Midbrain (tissue), 1 donor: ENCODE data around the gene IL18RAP.

Experiments used
- DNase-seq: peaks from one replicate; lab custom pipeline; 2025; lab: John Stamatoyannopoulos, UW

IL18RAP gene, protein sequence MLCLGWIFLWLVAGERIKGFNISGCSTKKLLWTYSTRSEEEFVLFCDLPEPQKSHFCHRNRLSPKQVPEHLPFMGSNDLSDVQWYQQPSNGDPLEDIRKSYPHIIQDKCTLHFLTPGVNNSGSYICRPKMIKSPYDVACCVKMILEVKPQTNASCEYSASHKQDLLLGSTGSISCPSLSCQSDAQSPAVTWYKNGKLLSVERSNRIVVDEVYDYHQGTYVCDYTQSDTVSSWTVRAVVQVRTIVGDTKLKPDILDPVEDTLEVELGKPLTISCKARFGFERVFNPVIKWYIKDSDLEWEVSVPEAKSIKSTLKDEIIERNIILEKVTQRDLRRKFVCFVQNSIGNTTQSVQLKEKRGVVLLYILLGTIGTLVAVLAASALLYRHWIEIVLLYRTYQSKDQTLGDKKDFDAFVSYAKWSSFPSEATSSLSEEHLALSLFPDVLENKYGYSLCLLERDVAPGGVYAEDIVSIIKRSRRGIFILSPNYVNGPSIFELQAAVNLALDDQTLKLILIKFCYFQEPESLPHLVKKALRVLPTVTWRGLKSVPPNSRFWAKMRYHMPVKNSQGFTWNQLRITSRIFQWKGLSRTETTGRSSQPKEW

DNA sequence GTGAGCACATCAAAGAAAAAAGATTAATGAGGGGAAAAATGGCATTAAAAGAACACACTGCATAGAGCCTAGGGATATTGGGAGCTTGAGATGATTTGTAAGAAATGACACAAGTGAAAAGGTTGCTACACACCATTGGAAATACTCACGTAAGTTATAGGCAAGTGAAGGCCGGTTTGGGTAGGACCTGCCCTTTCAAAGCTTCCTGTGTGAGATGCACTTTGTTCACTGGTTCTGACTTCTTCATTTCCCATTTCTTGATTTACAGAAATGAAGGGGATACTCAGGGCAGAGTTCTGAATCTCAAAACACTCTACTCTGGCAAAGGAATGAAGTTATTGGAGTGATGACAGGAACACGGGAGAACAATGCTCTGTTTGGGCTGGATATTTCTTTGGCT lies at the start of gene IL18RAP:
Gene IL18RAP (plus strand): TSS at position 251 of the 400 bp plus-strand sequence. CDS start 118 bp downstream, at position 369.
- no peak for DNase-seq

DNA sequence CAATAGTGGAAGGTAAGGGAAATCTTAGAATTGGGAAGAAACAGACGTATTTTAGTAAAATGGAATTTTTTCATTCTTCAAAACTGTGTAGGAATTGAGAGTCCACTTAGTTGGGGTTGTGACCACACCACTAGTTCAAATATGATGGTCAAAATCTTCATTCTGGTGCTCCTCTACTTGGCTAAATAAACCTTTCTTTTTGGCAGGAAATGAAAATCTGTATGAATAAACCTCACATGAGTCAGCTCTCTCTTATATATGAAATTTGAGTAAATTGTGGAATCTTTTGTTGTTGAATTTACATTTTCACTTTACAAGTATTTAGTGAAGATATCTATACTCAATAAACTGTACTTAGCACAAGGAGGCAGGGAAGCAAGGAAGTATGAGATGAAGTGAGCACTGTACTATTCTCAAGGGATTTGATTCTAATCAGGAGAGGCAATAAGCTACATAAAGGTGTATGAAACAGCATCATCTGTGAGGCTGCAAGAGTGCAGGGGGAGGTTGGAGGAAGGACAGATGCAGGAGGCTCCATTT lies 46.8 kb upstream of the IL18RAP start:
- DNase-seq = no peak

DNA sequence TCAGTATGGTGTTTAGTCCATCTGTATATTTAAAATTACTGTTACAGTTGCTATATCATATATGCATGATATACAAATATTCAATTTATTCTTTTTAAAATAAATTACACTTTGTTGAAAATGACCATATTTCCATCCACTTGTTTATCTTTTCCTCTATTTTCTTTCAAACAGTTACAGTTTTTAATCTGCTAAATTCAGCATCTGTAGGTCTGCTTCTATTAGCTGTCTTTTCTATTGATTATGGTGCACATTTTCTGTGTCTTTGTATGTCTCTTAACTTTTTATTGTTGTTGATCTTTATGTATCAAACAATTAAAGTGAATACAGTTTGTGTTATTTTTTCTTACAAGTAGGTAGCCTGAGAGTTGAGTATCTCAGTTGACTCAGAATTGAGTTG lies 39.2 kb upstream of the IL18RAP start:
- DNase-seq = no peak

DNA sequence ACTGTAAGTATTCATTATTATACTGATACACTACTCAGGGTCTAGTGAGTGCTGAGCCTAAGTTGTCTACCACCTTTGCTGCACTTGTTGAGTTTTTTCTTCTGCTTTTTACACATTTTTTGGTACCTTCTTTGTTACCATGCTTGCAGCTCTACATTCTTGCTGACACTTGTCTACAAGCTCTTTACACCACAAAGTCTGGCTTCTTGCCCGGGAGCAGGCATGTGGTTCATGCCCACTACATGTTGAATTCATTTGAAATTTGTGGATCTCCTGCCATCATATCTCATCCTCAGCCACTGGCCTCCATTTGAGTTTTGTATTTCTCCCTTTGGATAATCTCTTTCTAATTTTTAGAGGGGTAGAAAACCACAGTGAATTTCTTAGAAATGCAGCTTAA lies 37.4 kb upstream of the IL18RAP start:
- DNase-seq = no peak

DNA sequence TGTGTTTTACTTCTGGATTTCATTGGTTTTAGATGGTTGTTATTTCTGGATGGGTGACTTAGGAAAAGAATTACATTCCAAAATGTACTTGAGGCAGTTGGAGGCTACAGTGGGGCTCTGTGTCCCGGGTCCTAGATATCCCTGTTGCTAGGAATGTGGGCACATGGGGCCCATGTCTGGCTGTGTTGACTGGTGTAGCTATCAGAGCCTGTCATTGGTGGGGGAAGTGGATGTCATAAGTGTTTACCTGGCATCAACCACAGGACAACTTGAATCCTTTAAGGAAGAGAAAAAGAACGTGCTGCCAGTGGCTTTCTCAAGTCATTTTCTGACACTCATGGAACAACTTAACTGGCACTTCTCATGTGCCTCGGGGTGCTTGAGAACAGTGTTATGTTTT lies 37.0 kb upstream of the IL18RAP start:
- no peak for DNase-seq

DNA sequence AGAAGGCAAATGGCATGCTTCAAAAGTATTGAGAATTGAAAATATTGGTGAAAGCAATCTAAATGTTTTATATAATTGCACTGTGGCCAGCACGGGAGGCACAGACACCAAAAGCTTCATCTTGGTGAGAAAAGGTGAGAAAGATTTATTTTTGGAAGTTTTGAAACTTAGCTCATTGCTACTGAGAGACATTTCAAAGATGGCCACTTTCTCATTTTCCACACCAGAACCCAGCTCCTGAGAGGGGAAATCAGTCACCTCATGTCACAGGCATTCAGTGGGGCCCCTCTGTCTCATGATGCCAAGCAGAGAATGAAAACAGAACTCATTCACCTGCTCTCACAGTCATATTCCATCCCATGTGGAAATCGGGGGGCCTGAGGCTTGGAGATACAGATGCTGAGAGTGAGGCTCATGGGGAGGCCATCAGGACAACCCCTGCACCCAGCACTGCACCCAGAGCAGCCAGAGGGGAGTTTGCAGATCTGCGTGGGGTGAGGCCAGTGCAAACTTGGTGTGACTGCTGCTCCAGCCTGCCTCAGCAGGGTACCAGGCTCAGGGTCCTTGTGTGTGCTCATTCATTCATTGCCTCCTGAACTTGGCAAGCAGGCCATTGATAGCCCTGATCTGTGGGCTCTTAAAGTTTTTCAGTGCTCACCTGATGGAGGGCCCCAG lies 36.0 kb upstream of the IL18RAP start:
- no peak for DNase-seq

DNA sequence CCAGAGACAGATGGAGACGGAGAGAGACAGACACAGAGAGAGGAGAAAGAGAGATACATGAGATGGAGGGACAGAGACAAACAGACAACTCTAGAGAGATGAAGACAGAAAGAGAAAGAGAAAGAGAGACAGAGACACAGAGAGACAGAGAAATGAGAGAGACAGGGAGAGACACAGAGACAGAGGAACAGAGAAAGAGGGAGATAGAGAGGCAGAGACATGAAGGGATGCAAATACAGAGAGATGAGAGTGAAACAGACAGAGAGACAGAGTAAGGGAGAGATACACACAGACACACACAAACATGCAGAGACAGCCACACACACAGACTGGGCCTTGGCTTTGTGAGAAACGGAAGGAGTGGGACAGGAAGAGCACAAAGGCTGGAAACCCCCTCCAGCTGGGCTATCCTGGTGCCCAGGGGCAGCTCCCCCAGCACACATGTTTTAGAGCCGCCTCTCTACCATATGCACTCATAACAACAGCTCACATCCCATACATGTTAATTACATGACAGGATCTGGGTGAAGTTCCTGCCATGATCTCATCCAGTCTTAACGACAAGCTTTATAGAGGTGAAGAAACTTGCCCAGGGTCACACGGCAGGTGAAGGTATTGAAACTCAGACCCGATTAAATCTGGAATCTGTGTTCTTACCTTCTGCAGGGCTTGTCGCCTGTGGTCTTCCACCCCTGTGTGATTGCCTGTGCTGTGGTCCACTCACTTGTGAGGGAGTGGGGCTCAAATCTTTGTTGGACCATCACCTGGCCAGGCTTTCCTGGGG lies 35.0 kb upstream of the IL18RAP start:
- no peak for DNase-seq

DNA sequence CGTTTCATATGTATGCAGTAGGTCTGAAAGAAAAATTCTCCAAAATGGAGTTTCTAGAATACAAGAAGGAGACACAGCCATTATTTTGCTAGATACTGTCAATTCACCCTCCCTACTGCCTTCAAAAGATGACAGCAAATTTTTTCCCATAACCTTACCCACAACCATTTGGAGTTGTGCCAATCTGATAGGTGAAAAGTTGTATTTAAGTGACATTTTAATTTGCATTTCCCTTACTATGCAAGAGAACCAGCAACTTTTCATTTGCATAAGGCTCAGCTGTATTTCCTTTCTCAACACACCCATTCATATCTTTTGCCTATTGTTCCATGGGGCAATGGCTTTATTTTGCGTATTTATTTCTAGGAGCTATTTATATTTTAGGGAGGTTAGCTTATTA lies 31.4 kb upstream of the IL18RAP start:
- no peak for DNase-seq

DNA sequence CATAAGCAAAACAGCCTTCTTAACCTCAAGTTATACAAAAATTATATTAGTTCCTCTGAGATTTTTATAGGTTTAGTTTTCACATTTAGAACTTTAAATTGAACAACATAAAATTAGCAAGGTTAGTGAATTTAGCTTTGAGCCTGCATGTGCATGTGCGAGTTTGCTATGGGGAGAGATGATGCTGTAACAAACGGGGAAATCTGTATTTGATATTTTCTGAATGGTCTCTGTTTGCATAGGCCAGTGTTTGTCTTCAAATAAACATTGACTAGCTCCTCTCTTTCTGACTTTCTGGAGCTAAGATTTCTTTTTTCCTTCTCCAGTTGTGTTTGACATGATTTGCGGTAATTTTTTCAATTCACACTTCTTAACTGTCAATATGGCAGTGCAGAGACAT lies 30.9 kb upstream of the IL18RAP start:
- DNase-seq = no peak

DNA sequence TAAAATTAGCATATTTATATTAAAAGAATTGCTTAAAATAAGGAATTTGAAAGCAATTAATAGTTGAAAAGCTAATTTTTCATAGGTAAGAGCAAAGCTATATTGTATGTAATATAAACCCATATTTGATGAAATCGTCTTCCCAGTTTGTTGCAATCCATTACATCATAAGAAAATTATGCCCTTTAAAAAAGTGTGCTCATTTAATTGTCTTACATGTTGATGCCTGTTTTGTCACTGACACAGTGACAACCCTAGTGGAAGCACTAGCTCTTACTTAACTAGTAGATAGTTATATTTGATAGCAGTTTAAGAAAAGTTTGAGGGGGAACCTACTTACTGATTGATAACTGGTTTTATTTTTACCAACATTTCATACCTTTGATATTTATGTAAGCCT lies 30.0 kb upstream of the IL18RAP start:
- DNase-seq = no peak

DNA sequence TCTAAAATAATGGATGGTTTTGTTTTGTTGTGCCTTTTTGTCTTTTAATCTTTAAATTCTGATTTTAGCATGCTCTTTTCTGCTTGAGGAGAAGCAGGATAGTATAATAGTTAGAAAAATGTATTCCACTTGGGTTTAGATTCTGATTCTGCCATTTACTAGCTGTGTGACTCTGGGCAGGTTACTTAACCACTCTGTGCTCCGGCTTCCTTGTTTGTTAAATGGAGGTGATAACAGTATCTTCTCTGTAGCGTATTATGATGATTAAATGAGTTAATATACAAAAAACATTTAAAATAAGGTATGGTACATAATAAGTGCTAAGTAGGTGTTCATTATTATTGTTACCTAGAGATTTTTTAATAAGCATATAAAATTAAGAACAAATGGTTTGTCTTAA lies 26.9 kb upstream of the IL18RAP start:
- DNase-seq = no peak

DNA sequence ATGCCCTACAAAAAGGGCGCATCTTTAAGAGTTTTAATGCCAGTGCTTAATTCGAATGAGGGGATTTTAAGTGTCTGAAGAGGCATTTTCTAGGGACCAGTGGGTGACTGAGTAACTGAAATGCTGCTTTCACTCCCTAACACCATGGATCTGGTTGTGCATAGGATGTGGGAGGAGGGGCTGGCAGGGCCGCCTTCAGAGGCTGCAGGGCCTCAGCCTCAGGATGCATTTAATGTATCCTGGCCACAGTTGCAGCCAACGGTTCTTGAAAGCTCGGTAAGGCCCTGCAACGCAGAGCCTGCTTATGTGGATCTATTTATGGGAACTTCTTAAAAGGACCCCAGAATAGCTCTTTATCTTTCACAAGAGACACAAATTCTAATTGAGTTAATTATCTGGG lies 25.8 kb upstream of the IL18RAP start:
- DNase-seq = no peak

DNA sequence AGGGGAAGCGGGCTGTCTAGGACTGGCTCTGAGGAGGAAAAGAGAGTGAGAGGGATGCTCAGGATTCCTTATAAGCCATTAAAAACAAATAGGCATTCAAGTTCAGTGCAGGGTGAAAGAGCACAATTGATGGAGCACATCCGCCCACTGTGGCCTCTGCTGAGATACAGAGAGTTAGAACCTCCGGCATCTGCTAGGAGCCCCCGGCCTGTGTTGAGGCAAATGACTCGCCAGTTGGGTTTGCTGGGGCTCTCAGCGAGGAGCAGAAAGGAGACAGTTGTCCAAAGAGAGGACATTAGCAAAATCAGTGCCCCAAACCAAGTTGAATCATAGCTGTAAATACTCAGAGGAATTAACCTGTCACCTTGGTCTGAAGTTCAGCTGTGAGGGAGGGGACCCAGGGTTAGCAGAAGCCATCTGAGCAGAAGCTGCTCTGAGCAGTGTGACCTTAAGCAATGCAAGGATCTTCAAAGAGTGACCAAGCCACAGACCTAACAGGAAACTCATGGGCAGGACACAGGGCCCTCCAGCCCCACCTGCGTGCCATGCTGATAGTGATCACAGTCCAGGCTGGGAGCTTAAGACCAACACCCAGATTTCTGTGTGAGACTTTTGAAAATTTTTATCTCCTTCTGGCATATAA lies 23.3 kb upstream of the IL18RAP start:
- DNase-seq = no peak

DNA sequence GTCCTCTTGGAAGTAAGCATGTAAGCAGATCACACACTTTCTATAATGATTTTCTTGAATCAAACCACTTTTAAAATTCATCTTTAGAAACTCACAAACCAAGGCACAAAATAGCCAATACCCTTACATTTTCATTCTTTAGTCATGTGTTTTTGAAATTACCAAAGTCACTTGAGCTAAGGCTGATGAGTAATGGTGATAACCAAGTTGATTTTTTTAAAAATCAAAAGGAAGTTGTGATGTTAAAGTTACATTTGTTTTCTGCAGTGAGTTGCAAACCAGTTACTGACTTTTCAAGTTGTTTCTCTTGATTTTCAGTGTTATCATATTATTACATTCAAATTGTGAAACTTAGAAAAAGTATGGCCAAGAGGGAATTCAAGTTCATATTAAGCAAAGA lies 21.5 kb upstream of the IL18RAP start:
- DNase-seq = no peak

DNA sequence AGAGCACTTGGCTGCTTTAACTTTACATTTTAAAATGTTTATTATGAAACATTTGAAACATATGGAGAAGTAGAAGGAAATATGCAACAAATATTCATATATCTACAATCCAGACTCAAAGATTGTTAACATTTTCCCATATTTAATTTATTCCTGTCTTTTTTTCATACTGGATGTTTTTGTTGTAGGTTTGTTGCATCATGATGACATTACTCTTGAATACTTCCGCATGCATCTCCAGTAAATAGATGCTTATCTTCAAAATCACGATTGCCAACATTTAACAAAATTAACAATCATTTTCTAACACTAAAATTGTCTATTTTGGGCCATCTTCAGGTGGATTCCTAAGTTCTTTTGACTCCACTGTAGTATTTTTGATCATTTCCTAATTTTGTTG lies 21.1 kb upstream of the IL18RAP start:
- no peak for DNase-seq

DNA sequence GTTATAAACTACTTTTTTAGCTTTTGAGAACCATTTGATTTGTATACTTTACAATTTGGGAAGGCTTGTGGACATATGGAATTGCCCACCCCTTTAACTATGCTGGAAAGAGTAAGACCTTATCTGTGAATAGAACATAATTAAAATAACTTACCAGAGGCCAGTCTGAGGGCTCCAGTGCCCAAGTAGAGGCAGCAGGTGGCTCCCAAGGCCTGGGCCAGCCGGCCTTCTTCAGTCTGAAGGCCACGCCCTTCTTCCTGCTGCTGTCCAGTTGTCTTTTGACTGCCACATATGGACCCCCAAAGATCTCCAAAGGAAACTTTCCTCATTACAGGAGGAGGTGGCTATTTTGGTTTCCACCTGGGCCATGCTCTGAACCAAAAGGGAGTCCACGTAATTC lies 12.0 kb upstream of the IL18RAP start:
- no peak for DNase-seq

DNA sequence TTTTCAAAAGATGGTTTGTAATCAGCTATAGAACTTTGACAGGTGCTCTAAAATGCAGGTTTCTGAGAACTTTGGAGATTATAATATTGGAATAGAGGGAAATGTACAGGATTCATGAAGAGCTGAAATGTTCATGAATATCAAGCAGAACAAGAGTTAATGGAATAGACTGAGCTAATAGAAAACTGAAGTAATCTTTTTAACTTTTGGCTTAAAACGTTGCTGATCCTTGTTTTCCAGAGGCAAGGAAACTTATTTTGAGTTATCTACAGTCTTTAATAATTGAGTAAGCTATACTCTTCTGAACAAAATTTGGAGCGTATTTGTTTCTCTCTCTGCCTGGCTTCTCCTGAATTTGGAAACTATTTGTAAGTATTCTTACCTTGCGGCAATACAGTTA lies 10.8 kb upstream of the IL18RAP start:
- DNase-seq = no peak

DNA sequence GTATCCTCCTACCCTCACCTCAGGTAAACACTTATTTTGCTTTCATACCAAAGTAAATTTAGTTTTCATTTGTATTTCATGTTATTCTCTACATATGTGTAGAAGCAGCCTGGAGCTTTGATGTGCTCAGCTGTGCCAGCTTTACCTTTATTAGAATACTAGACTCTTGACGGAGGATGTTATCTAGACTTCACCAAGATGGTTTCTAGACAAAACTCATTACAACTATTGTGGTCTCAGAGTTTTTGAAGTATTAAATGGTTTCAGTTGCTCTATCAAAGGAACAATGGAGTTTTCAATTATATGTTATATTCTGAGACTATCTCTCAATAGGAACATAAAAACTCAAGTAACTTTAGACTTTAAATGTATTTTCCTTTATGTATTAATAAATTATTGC lies 5.0 kb upstream of the IL18RAP start:
- no peak for DNase-seq

DNA sequence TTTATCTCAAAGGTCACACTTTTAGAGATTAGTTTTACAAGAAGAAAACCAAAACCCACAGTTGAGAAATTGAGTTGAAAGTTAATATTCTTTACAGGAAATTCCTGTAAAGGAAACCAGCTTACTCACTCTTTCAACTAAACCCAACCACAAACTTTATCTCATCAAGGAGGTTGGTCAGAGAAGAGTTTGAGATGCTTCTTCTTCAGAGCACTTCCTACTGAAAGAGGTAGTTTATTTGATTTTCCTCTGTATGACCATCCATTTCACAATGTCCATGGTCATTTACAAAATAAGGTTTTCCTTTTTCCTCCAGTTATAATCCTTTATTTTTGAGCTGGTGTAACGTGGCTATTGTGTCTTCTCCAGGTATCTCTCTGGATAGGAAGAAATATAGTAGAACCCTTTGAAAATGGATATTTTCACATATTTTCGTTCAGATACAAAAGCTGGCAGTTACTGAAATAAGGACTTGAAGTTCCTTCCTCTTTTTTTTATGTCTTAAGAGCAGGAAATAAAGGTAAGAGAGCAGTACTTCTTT lies 4.5 kb upstream of the IL18RAP start:
- DNase-seq = no peak

DNA sequence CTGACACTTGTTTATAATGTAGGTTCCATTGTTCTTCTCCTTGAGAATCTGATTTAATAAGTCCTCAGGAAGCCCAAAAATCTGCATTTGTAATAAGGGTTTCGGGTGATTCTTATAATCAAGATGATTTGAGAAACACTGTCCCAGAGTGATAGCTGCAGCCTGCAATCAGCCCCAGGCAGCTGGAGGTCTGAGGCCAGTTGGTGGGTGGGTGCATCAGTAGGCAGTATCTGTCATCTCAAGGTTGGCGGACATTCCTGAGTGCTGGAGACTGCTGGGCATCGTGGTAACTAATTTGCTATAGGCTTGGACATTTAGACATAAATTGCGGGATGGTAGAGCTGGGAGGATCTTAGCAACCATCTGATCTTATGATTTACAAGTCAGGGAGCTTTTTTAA lies 2.7 kb upstream of the IL18RAP start:
- DNase-seq = no peak
